Osteoblast (primary cell): ENCODE measurements around the gene EYA4. TPM values are rescaled to one million over a fixed set of nuclear protein-coding genes. Genes with fewer than 3 reads are reported as not detected.

ENCODE experiments used
- DNase-seq: peaks from one replicate; pipeline ENCODE4 v3.0.0; 2011; ENCODE audit warnings: low spot score, mixed read lengths; ENCODE audit not compliant: insufficient read length; ENCODE audit errors: missing footprints
- H2AFZ ChIP-seq: 2 replicates; pipeline ENCODE4 v1.6.0; 2011; ENCODE audit warnings: mild to moderate bottlenecking, low read length
- H3K27ac ChIP-seq: 2 replicates; pipeline ENCODE4 v1.5.1; 2011; ENCODE audit warnings: mild to moderate bottlenecking, low read depth, low read length, moderate library complexity
- H3K27me3 ChIP-seq: 2 replicates; pipeline ENCODE4 v1.6.0; 2012; ENCODE audit warnings: mild to moderate bottlenecking, control low read depth, inconsistent platforms, low read length, moderate library complexity; ENCODE audit not compliant: insufficient read depth
- H3K36me3 ChIP-seq: 2 replicates; pipeline ENCODE4 v1.5.1; 2011; ENCODE audit warnings: mild to moderate bottlenecking, low read length, control low read depth, moderate library complexity; ENCODE audit not compliant: insufficient read depth
- H3K4me1 ChIP-seq: 2 replicates; pipeline ENCODE4 v1.5.1; 2011; ENCODE audit warnings: mild to moderate bottlenecking, low read length, control low read depth, moderate library complexity; ENCODE audit not compliant: insufficient read depth
- H3K4me2 ChIP-seq: 2 replicates; pipeline ENCODE4 v1.6.0; 2011; ENCODE audit warnings: mild to moderate bottlenecking, low read length; ENCODE audit not compliant: insufficient read depth
- H3K4me3 ChIP-seq: fragments of 200-600 bp; sonication (generic); 3 replicates; pipeline ENCODE4 v1.5.1; 2012; ENCODE audit warnings: mild to moderate bottlenecking, low read length, inconsistent platforms; ENCODE audit not compliant: insufficient read depth
- H3K79me2 ChIP-seq: 2 replicates; pipeline ENCODE4 v1.6.0; 2012; ENCODE audit warnings: mild to moderate bottlenecking, low read length, control low read depth, inconsistent platforms; ENCODE audit not compliant: insufficient read depth
- H3K9me3 ChIP-seq: 2 replicates; pipeline ENCODE4 v1.5.1; 2011; ENCODE audit warnings: low read depth, low read length, control low read depth
- H4K20me1 ChIP-seq: 2 replicates; pipeline ENCODE4 v1.6.0; 2012; ENCODE audit warnings: mild to moderate bottlenecking, low read length, control low read depth; ENCODE audit not compliant: insufficient read depth
- total RNA-seq: library from RNA; depleted of rRNA; stranded (reverse); fragments of >200 nt; gene quantifications from 2 replicates; pipeline ENCODE4 v1.2.3, GENCODE V29; 2012
- TF ChIP-seq, protein P1 (sequence below): IDR thresholded peaks from 2 replicates; pipeline ENCODE4 v1.5.1; 2011; ENCODE audit warnings: mild to moderate bottlenecking, low read depth, low read length, moderate library complexity; ENCODE audit errors: extremely low read depth

Gene EYA4
- total RNA-seq, 1 donor = 35.5 TPM

DNA sequence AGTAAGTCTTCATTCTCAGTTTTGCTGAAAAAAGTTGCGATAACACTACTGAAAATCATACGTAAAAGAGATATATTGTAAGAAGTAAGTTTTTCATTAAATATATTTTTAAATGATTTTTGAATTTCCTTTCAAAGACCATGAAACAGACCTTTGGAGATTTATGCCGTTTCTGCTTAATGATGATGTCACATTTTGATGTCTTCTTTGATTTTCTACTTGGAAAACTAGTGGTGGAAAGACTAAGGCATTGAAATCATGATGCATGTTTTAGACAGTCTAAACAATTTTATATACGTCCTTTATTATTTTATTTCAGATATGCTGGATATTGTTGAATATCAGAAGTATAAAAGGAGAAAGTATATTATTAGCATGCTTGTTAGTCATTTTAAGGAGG lies 33.7 kb downstream of the EYA4 start:
- no peaks in the 10 kb centered on the region for H3K4me1 ChIP-seq
- no peaks in the 10 kb centered on the region for H3K9me3 ChIP-seq
- H3K79me2 ChIP-seq = no peaks in the 10 kb centered on the region
- no peak overlapping the region for H3K4me3 ChIP-seq
- H2AFZ ChIP-seq = no peak overlapping the region
- no peaks in the 10 kb centered on the region for H3K36me3 ChIP-seq
- H3K27me3 ChIP-seq = no peaks in the 10 kb centered on the region
- DNase-seq = no peak
- TF ChIP-seq, protein P1, sequence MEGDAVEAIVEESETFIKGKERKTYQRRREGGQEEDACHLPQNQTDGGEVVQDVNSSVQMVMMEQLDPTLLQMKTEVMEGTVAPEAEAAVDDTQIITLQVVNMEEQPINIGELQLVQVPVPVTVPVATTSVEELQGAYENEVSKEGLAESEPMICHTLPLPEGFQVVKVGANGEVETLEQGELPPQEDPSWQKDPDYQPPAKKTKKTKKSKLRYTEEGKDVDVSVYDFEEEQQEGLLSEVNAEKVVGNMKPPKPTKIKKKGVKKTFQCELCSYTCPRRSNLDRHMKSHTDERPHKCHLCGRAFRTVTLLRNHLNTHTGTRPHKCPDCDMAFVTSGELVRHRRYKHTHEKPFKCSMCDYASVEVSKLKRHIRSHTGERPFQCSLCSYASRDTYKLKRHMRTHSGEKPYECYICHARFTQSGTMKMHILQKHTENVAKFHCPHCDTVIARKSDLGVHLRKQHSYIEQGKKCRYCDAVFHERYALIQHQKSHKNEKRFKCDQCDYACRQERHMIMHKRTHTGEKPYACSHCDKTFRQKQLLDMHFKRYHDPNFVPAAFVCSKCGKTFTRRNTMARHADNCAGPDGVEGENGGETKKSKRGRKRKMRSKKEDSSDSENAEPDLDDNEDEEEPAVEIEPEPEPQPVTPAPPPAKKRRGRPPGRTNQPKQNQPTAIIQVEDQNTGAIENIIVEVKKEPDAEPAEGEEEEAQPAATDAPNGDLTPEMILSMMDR = no peak
- H3K4me2 ChIP-seq = no peak overlapping the region
- H3K27ac ChIP-seq = no peak overlapping the region
- no peaks in the 10 kb centered on the region for H4K20me1 ChIP-seq

DNA sequence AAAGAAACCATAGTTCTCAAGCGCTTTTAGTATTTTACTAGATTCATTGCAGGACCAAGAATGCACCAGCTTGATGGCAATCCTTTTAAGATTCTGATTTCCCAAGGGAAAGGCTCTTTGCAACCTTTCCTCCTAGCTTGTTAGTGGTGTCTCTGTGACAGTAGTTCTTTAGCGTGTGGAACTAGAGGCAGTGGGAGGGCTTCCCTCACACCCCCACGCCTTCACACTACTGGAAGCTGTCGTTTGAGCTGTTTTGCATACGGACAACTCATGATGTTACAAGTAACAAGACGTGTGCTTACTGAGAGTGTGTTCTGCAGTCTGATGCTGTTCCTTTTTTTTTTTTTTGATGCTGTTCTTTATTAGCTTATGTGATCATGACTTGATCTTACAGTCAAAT lies 34.1 kb downstream of the EYA4 start:
- Histone ChIP-seq H3K27ac (no peak overlapping the region), H3K36me3 (no peaks in the 10 kb centered on the region), H3K9me3 (no peaks in the 10 kb centered on the region), H3K4me1 (no peaks in the 10 kb centered on the region), H3K4me3 (no peak overlapping the region), H3K27me3 (no peaks in the 10 kb centered on the region), H3K79me2 (no peaks in the 10 kb centered on the region), H3K4me2 (no peak overlapping the region), H2AFZ (no peak overlapping the region), H4K20me1 (no peaks in the 10 kb centered on the region)
- DNase-seq = no peak
- TF ChIP-seq, protein P1 = no peak

DNA sequence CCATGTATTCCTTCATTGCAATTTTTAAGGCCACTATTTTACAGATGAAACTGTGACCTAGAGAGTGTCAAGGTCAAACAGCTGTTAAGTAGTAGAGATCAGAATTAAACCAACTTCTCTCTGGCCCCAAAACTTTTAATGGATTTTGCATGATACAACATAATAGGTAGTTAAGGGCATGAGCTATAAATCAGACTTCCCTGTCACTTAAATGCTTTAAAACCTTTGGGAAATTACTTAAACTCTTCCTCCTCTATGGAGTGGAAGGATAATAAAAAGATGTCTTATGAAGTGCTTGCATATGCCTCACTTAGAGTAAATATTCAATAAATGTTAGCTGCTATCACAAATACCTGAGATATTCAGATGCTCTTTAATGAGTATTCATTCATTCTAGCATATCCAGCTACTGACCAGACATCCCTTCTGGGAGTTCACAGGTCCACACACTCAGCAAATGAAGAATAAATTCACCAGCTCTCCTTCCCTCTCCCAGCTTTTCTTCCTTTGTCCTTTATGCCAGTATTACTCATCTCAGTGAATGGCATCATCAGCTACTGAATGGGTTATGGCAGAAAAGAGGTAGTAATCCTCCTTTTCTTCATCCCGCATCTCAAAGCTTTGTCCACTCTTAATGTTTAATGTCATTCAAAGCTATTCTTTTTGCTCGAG lies 36.2 kb downstream of the EYA4 start:
- Histone ChIP-seq H3K36me3 (no peaks in the 10 kb centered on the region), H3K9me3 (no peaks in the 10 kb centered on the region), H4K20me1 (no peaks in the 10 kb centered on the region), H3K4me3 (no peak overlapping the region), H3K27ac (no peak overlapping the region), H3K4me2 (no peak overlapping the region), H3K79me2 (no peaks in the 10 kb centered on the region), H2AFZ (no peak overlapping the region), H3K27me3 (no peaks in the 10 kb centered on the region), H3K4me1 (no peaks in the 10 kb centered on the region)
- peak; percentile 38 for DNase-seq
- TF ChIP-seq, protein P1 = no peak

DNA sequence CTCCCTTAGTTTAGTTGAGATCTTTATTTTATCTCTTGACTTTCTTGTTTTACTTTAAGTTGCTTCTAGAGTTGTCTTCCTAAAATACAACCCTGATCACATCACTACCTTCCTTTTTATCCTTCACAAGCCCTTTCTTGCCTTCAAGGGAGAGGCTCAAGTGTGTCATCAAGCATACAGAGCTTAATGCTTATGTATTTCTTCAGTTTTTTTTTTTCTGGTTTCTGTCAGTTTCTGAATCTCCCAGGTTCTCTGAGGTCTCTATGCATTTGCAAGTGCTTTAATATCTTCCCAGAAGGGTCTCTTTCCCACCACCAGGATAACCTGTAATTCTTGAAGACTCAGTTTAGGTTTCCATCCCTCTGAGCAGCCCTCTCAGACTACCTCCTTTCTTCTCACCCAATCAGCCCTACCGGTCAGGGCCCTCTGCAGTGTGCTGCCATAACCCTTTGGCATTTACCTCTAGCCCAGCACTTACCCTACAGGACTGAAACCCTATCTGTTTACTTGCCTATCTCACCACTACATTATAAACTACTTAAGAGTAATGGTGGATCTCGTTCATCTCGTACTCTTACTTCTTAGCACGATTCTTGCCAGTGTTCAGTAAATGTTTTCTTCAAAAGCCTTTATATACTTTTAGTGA lies 36.9 kb downstream of the EYA4 start:
- Histone ChIP-seq H3K79me2 (no peaks in the 10 kb centered on the region), H3K36me3 (no peaks in the 10 kb centered on the region), H2AFZ (no peak overlapping the region), H3K27ac (no peak overlapping the region), H3K4me3 (no peak overlapping the region), H3K27me3 (no peaks in the 10 kb centered on the region), H4K20me1 (no peaks in the 10 kb centered on the region), H3K9me3 (no peaks in the 10 kb centered on the region), H3K4me2 (no peak overlapping the region), H3K4me1 (no peaks in the 10 kb centered on the region)
- TF ChIP-seq, protein P1 = no peak
- DNase-seq = no peak
